SK-N-SH (cell line): Measurements from ENCODE around the gene NPIPB2. TPM values are rescaled to one million over a fixed set of nuclear protein-coding genes. Genes with fewer than 3 reads are reported as not detected.
"Not testable (repeated sequence)": the region's sequence is repeated elsewhere in the genome, so short reads cannot be mapped to it uniquely, and the experiment has no call there.

Source experiments
- CTCF ChIA-PET: fragments of 300-600, 350-600 bp; formaldehyde crosslinking; extraction: SDS; loops from one replicate; lab custom pipeline; 2021; lab: Yijun Ruan, JAX
- POLR2A ChIA-PET: fragments of 350-600 bp; sonication (Branson Sonifier 250); formaldehyde crosslinking; extraction: SDS; loops from one replicate; lab custom pipeline; 2020; ENCODE audit warnings: antibody characterized with exemption, inconsistent platforms; lab: Yijun Ruan, JAX
- DNase-seq: peaks from one replicate; pipeline ENCODE4 v3.0.0; 2012
- H2AFZ ChIP-seq: fragments of 200-600 bp; sonication (generic); 2 replicates; pipeline ENCODE4 v1.8.1; 2016; ENCODE audit warnings: antibody characterized with exemption, mild to moderate bottlenecking, low read depth
- H3F3A ChIP-seq: fragments of 200-600 bp; sonication (generic); replicated peaks from 2 replicates; pipeline ENCODE3; 2016; ENCODE audit warnings: antibody characterized with exemption, mild to moderate bottlenecking; ENCODE audit not compliant: insufficient read depth
- H3K27ac ChIP-seq, 2 experiments: fragments of 200-500 bp in 1 of 2; fragments of 200-600 bp in 1 of 2; sonication (Bioruptor generic) in 1 of 2; sonication (generic), shearing (Covaris generic) in 1 of 2; 2 replicates each; pipeline versions ENCODE4 v1.5.1 to v1.6.1; 2014 to 2016; ENCODE audit warnings: low read depth in 2 of 2, inconsistent platforms in 1 of 2, low read length in 1 of 2, mild to moderate bottlenecking in 1 of 2, mixed read lengths in 1 of 2
- H3K27me3 ChIP-seq: fragments of 200-600 bp; sonication (generic), shearing (Covaris generic); 2 replicates; pipeline ENCODE4 v1.6.1; 2016; ENCODE audit warnings: mixed run types; ENCODE audit not compliant: insufficient read depth
- H3K36me3 ChIP-seq, 2 experiments: fragments of 200-500 bp in 1 of 2; fragments of 200-600 bp in 1 of 2; sonication (Bioruptor generic) in 1 of 2; sonication (generic) in 1 of 2; replicated peaks in 1 of 2; 2 replicates each; pipeline versions ENCODE3 to v1.5.1; 2014 to 2016; ENCODE audit warnings: low read length in 1 of 2, mild to moderate bottlenecking in 1 of 2; ENCODE audit not compliant: insufficient read depth in 2 of 2, control insufficient read depth in 1 of 2
- H3K4me1 ChIP-seq, 2 experiments: fragments of 200-500 bp in 1 of 2; fragments of 200-600 bp in 1 of 2; sonication (Bioruptor generic) in 1 of 2; sonication (generic), shearing (Covaris generic) in 1 of 2; 2 replicates each; pipeline versions ENCODE4 v1.5.1 to v1.6.1; 2014 to 2016; ENCODE audit warnings: low read depth in 1 of 2, low read length in 1 of 2, mixed run types in 1 of 2; ENCODE audit not compliant: insufficient read depth in 2 of 2, control insufficient read depth in 1 of 2
- H3K4me2 ChIP-seq: fragments of 200-600 bp; sonication (generic), shearing (Covaris generic); 2 replicates; pipeline ENCODE4 v1.6.1; 2017; ENCODE audit warnings: mixed run types
- H3K4me3 ChIP-seq, 2 experiments: fragments of 200-500 bp in 1 of 2; fragments of 200-600 bp in 1 of 2; sonication (Bioruptor generic) in 1 of 2; sonication (generic), shearing (Covaris generic) in 1 of 2; 2 replicates each; pipeline versions ENCODE4 v1.5.1 to v1.8.1; 2014 to 2016; ENCODE audit warnings: low read depth in 2 of 2, inconsistent platforms in 1 of 2, low read length in 1 of 2, mild to moderate bottlenecking in 1 of 2, mixed read lengths in 1 of 2, moderate library complexity in 1 of 2
- H3K79me2 ChIP-seq: fragments of 200-600 bp; sonication (generic); 2 replicates; pipeline ENCODE4 v1.8.1; 2017; ENCODE audit warnings: mild to moderate bottlenecking; ENCODE audit not compliant: insufficient read depth
- H3K9ac ChIP-seq: fragments of 200-600 bp; sonication (generic); 2 replicates; pipeline ENCODE4 v1.6.1; 2017; ENCODE audit warnings: mixed run types
- H3K9me2 ChIP-seq: fragments of 200-600 bp; sonication (generic); 2 replicates; pipeline ENCODE4 v1.6.1; 2017; ENCODE audit warnings: mixed run types
- H3K9me3 ChIP-seq: fragments of 200-600 bp; sonication (generic); 2 replicates; pipeline ENCODE4 v1.6.1; 2017; ENCODE audit warnings: mixed run types, mild to moderate bottlenecking, moderate library complexity
- H4K20me1 ChIP-seq: fragments of 200-600 bp; sonication (generic); 2 replicates; pipeline ENCODE4 v1.6.1; 2017; ENCODE audit warnings: mild to moderate bottlenecking, mixed run types; ENCODE audit not compliant: insufficient read depth
- ELF1 ChIP-seq: IDR thresholded peaks from 2 replicates; pipeline ENCODE4 v1.4.0; 2012
- FOXJ3 ChIP-seq: sonication (generic); formaldehyde crosslinking; IDR thresholded peaks from 2 replicates; pipeline ENCODE4 v1.5.1; 2020; ENCODE audit warnings: mild to moderate bottlenecking, missing genetic modification reagents
- FOXM1 ChIP-seq: IDR thresholded peaks from 2 replicates; pipeline ENCODE4 v1.4.0; 2012; ENCODE audit warnings: low read depth, mild to moderate bottlenecking
- GABPA ChIP-seq: IDR thresholded peaks from 2 replicates; pipeline ENCODE4 v1.4.0; 2012; ENCODE audit warnings: low read depth, mild to moderate bottlenecking
- JUND ChIP-seq: IDR thresholded peaks from 2 replicates; pipeline ENCODE4 v1.4.0; 2012
- MEF2A ChIP-seq: IDR thresholded peaks from 2 replicates; pipeline ENCODE4 v1.4.0; 2012; ENCODE audit warnings: low read depth, borderline replicate concordance
- MXI1 ChIP-seq: IDR thresholded peaks from 2 replicates; pipeline ENCODE4 v1.6.1; 2012; ENCODE audit warnings: mild to moderate bottlenecking, low read depth, low read length, improper control_type of control experiment
- NFIC ChIP-seq: IDR thresholded peaks from 2 replicates; pipeline ENCODE4 v1.4.0; 2012; ENCODE audit warnings: borderline replicate concordance
- NRF1 ChIP-seq: IDR thresholded peaks from 2 replicates; pipeline ENCODE4 v1.6.1; 2012; ENCODE audit warnings: low read depth, mild to moderate bottlenecking, low read length
- POLR2AphosphoS5 ChIP-seq: IDR thresholded peaks from 2 replicates; pipeline ENCODE4 v1.6.1; 2012; ENCODE audit warnings: low read depth, low read length
- RCOR1 ChIP-seq: fragments of 150-350 bp; IDR thresholded peaks from 2 replicates; pipeline ENCODE4 v1.6.1; 2017; ENCODE audit warnings: antibody characterized with exemption, low read length
- RFX5 ChIP-seq: IDR thresholded peaks from 2 replicates; pipeline ENCODE4 v1.6.1; 2012; ENCODE audit warnings: mild to moderate bottlenecking, improper control_type of control experiment, low read length
- SIN3A ChIP-seq: IDR thresholded peaks from 2 replicates; pipeline ENCODE4 v1.6.1; 2012; ENCODE audit warnings: low read depth, mild to moderate bottlenecking, low read length, moderate library complexity, borderline replicate concordance
- TCF12 ChIP-seq: IDR thresholded peaks from 2 replicates; pipeline ENCODE4 v1.4.0; 2012
- YY1 ChIP-seq: IDR thresholded peaks from 2 replicates; pipeline ENCODE4 v1.4.0; 2012; ENCODE audit warnings: low read depth, mild to moderate bottlenecking
- WGBS: methylation state at CpG from one replicate; pipeline ENCODE4 v1.1.6; 2017; ENCODE audit warnings: low lambda C conversion rate; 5-methylcytosine and 5-hydroxymethylcytosine counted together
- polyA plus RNA-seq, 3 experiments: library from polyadenylated mRNA; depleted of rRNA; stranded (reverse); fragments of >200 nt; gene quantifications; 2 replicates each; pipeline ENCODE4 v1.2.3, GENCODE V29; 2012
- TF ChIP-seq, protein P1 (sequence below): IDR thresholded peaks from 2 replicates; pipeline ENCODE4 v1.4.0; 2012; ENCODE audit warnings: low read depth
- TF ChIP-seq, protein P2 (sequence below): fragments of 150-350 bp; IDR thresholded peaks from 2 replicates; pipeline ENCODE4 v1.6.1; 2016; ENCODE audit warnings: mild to moderate bottlenecking, low read depth, low read length
- TF ChIP-seq, protein P3 (sequence below): fragments of 150-350 bp; IDR thresholded peaks from 2 replicates; pipeline ENCODE4 v1.6.1; 2017; ENCODE audit warnings: antibody characterized with exemption, low read length, low read depth, borderline replicate concordance
- TF ChIP-seq, protein P4 (sequence below): IDR thresholded peaks from 2 replicates; pipeline ENCODE4; 2012
- TF ChIP-seq, protein P5 (sequence below): IDR thresholded peaks from 2 replicates; pipeline ENCODE4 v1.4.0; 2012; ENCODE audit warnings: low read depth, borderline replicate concordance
- TF ChIP-seq, protein P6 (sequence below): IDR thresholded peaks from 2 replicates; pipeline ENCODE4 v1.6.1; 2012; ENCODE audit warnings: mild to moderate bottlenecking, low read depth, low read length, moderate library complexity

NPIPB2 gene
- polyA plus RNA-seq, 1 of the 3 experiments (the other 2 are of a cell fraction): 9.3 TPM

DNA sequence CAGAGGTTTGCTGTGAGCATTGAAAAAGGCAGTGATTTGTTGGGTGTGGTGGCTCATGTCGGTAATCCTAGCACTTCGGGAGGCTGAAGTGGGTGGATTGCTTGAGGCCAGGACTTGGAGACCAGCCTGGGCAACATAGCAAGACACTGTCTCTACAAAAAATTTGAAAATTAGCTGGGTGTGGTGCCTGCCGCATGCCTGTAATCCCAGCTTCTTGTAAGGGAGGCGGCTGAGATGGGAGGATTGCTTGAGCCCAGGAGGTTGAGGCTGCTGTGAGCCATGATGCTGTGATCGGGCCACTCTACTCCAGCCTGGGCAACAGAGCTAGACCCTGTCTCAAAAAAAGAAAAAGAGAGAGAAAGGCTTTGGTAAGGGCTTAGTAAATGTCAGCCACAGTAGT is 7.0 kb upstream of the NPIPB2 start (continued):
- TF ChIP-seq FOXJ3 (CRISPR knock-in tag): no peak
- no peak for TF ChIP-seq FOXM1
- TF ChIP-seq RFX5: no peak
- no peak for TF ChIP-seq NFIC
- TF ChIP-seq, protein P1, sequence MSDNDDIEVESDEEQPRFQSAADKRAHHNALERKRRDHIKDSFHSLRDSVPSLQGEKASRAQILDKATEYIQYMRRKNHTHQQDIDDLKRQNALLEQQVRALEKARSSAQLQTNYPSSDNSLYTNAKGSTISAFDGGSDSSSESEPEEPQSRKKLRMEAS: no peak
- TF ChIP-seq SIN3A: no peak
- TF ChIP-seq, all 33 proteins: peak for 0

DNA sequence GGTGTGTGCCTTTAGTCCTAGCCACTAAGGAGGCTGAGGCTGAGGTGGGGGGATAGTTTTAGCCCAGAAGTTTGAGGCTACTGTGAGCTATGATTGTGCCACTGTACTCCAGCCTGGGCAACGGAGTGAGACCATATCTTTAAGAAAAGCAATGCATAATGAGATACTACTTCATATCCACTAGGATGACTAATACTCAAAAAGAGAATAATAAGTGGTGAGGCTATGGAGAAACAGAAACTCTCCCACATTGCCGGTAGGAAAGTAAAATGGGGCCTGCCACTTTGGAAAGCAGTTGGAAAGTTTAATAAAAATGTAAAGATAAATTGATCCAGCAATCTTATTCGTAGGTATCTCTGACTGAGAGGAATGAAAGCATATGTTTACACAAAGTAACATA is 4.6 kb upstream of the NPIPB2 start:
- H3K27ac ChIP-seq: no peak overlapping the region
- H3F3A ChIP-seq: no peaks in the 10 kb centered on the region
- H3K27me3 ChIP-seq: no peaks in the 10 kb centered on the region
- no peaks in the 10 kb centered on the region for H3K9me3 ChIP-seq
- H3K4me3 ChIP-seq: no peak overlapping the region
- peak overlapping the region; percentile 49; the same call in 1 of the 2 replicates for H2AFZ ChIP-seq
- H4K20me1 ChIP-seq: no peaks in the 10 kb centered on the region
- TF ChIP-seq MXI1: no peak
- TF ChIP-seq, protein P2, sequence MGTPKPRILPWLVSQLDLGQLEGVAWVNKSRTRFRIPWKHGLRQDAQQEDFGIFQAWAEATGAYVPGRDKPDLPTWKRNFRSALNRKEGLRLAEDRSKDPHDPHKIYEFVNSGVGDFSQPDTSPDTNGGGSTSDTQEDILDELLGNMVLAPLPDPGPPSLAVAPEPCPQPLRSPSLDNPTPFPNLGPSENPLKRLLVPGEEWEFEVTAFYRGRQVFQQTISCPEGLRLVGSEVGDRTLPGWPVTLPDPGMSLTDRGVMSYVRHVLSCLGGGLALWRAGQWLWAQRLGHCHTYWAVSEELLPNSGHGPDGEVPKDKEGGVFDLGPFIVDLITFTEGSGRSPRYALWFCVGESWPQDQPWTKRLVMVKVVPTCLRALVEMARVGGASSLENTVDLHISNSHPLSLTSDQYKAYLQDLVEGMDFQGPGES: no peak
- no peak for TF ChIP-seq ELF1
- TF ChIP-seq, protein P3, sequence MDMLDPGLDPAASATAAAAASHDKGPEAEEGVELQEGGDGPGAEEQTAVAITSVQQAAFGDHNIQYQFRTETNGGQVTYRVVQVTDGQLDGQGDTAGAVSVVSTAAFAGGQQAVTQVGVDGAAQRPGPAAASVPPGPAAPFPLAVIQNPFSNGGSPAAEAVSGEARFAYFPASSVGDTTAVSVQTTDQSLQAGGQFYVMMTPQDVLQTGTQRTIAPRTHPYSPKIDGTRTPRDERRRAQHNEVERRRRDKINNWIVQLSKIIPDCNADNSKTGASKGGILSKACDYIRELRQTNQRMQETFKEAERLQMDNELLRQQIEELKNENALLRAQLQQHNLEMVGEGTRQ: no peak
- TF ChIP-seq, protein P4, sequence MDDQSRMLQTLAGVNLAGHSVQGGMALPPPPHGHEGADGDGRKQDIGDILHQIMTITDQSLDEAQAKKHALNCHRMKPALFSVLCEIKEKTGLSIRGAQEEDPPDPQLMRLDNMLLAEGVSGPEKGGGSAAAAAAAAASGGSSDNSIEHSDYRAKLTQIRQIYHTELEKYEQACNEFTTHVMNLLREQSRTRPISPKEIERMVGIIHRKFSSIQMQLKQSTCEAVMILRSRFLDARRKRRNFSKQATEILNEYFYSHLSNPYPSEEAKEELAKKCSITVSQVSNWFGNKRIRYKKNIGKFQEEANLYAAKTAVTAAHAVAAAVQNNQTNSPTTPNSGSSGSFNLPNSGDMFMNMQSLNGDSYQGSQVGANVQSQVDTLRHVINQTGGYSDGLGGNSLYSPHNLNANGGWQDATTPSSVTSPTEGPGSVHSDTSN: no peak
- TF ChIP-seq, protein P5, sequence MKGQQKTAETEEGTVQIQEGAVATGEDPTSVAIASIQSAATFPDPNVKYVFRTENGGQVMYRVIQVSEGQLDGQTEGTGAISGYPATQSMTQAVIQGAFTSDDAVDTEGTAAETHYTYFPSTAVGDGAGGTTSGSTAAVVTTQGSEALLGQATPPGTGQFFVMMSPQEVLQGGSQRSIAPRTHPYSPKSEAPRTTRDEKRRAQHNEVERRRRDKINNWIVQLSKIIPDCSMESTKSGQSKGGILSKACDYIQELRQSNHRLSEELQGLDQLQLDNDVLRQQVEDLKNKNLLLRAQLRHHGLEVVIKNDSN: no peak
- TF ChIP-seq YY1: no peak
- TF ChIP-seq NRF1: no peak
- TF ChIP-seq JUND: no peak
- no peak for TF ChIP-seq RCOR1
- no peak for TF ChIP-seq POLR2AphosphoS5
- no peak for TF ChIP-seq MEF2A
- TF ChIP-seq TCF12: no peak
- TF ChIP-seq, protein P6, sequence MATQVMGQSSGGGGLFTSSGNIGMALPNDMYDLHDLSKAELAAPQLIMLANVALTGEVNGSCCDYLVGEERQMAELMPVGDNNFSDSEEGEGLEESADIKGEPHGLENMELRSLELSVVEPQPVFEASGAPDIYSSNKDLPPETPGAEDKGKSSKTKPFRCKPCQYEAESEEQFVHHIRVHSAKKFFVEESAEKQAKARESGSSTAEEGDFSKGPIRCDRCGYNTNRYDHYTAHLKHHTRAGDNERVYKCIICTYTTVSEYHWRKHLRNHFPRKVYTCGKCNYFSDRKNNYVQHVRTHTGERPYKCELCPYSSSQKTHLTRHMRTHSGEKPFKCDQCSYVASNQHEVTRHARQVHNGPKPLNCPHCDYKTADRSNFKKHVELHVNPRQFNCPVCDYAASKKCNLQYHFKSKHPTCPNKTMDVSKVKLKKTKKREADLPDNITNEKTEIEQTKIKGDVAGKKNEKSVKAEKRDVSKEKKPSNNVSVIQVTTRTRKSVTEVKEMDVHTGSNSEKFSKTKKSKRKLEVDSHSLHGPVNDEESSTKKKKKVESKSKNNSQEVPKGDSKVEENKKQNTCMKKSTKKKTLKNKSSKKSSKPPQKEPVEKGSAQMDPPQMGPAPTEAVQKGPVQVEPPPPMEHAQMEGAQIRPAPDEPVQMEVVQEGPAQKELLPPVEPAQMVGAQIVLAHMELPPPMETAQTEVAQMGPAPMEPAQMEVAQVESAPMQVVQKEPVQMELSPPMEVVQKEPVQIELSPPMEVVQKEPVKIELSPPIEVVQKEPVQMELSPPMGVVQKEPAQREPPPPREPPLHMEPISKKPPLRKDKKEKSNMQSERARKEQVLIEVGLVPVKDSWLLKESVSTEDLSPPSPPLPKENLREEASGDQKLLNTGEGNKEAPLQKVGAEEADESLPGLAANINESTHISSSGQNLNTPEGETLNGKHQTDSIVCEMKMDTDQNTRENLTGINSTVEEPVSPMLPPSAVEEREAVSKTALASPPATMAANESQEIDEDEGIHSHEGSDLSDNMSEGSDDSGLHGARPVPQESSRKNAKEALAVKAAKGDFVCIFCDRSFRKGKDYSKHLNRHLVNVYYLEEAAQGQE: no peak
- TF ChIP-seq FOXM1: no peak
- no peak for TF ChIP-seq FOXJ3 (CRISPR knock-in tag)
- TF ChIP-seq, protein P1: no peak
- no peak for TF ChIP-seq GABPA
- TF ChIP-seq, all 33 proteins: peak for 0
- ChIA-PET CTCF (interaction anchor here (3.1 kb wide), 1 partner anchor 121 kb away, joined by 21 read pairs; no protein-coding TSS in a partner anchor), POLR2A (no interaction called here)
- Histone ChIP-seq H3K79me2 (no peaks in the 10 kb centered on the region), H3K4me2 (no peak overlapping the region), H3K4me1 (no peaks in the 10 kb centered on the region), H3K36me3 (no peaks in the 10 kb centered on the region), H3K9me2 (no peaks in the 10 kb centered on the region), H3K9ac (no peak overlapping the region)
- WGBS: 75% methylated on average over 3 of the region's 3 CpGs
- no peak for DNase-seq

GRCh38 chr16:11927350-11927749 is 14.5 kb downstream of the NPIPB2 start:
- 81% methylated on average over 13 of the region's 13 CpGs for WGBS
- H2AFZ ChIP-seq, H3K4me2 ChIP-seq, H3K27ac ChIP-seq, H3K4me1 ChIP-seq, POLR2A ChIA-PET, H3K9me2 ChIP-seq, DNase-seq, H3K79me2 ChIP-seq, H4K20me1 ChIP-seq, H3K36me3 ChIP-seq, CTCF ChIA-PET, H3F3A ChIP-seq, H3K9ac ChIP-seq, H3K9me3 ChIP-seq, H3K4me3 ChIP-seq, H3K27me3 ChIP-seq: not testable (repeated sequence)
